GM23338 (cell line): ENCODE results near the gene ARHGEF1. TPM values are rescaled to one million over a fixed set of nuclear protein-coding genes. Genes with fewer than 3 reads are reported as not detected.

Source experiments
- ATAC-seq: fragments of 200-7000 bp; cut with Tn5 transposase; 3 replicates; pipeline ENCODE4 v1.9.1; 2020
- DNase-seq: peaks from one replicate; pipeline ENCODE4 v3.0.0-alpha.2; 2015; ENCODE audit warnings: low spot score
- H2AFZ ChIP-seq: fragments of 200-600 bp; sonication (generic); 2 replicates; pipeline ENCODE4 v1.8.0; 2016; ENCODE audit warnings: antibody characterized with exemption, mild to moderate bottlenecking, moderate library complexity
- H3F3A ChIP-seq: fragments of 200-600 bp; sonication (generic); replicated peaks from 2 replicates; pipeline ENCODE4 v1.8.0; 2017; ENCODE audit warnings: antibody characterized with exemption, mixed run types, low read depth
- H3K27ac ChIP-seq: fragments of 200-600 bp; sonication (generic); 2 replicates; pipeline ENCODE4 v1.6.1; 2016; ENCODE audit warnings: low read depth
- H3K27me3 ChIP-seq: fragments of 200-600 bp; sonication (generic); 2 replicates; pipeline ENCODE4 v1.8.0; 2016; ENCODE audit warnings: mild to moderate bottlenecking, mixed run types, moderate library complexity; ENCODE audit not compliant: insufficient read depth
- H3K36me3 ChIP-seq: fragments of 200-600 bp; sonication (generic); 2 replicates; pipeline ENCODE4 v1.8.0; 2016; ENCODE audit warnings: mild to moderate bottlenecking; ENCODE audit not compliant: insufficient read depth
- H3K4me1 ChIP-seq: fragments of 200-600 bp; sonication (generic); 2 replicates; pipeline ENCODE4 v1.8.0; 2016; ENCODE audit warnings: mild to moderate bottlenecking, moderate library complexity; ENCODE audit not compliant: insufficient read depth
- H3K4me2 ChIP-seq: fragments of 200-600 bp; sonication (generic); 2 replicates; pipeline ENCODE4 v1.7.1; 2017; ENCODE audit warnings: mixed run types
- H3K4me3 ChIP-seq: fragments of 200-600 bp; sonication (generic); 2 replicates; pipeline ENCODE4 v1.6.1; 2016; ENCODE audit warnings: mixed run types
- H3K79me2 ChIP-seq: fragments of 200-600 bp; sonication (generic); replicated peaks from 2 replicates; pipeline ENCODE4 v1.8.0; 2017; ENCODE audit warnings: mild to moderate bottlenecking; ENCODE audit not compliant: insufficient read depth
- H3K9me2 ChIP-seq: fragments of 200-600 bp; sonication (generic); 2 replicates; pipeline ENCODE4 v1.8.0; 2017; ENCODE audit not compliant: insufficient read depth
- H4K20me1 ChIP-seq: fragments of 200-600 bp; sonication (generic); replicated peaks from 2 replicates; pipeline ENCODE4 v1.8.0; 2017; ENCODE audit warnings: mild to moderate bottlenecking; ENCODE audit not compliant: insufficient read depth
- H3K27ac Mint-ChIP-seq: 2 replicates; pipeline ENCODE4 v1.8.0; 2020; ENCODE audit warnings: inconsistent platforms, mild to moderate bottlenecking, moderate library complexity, mixed read lengths
- H3K27me3 Mint-ChIP-seq: 3 replicates; pipeline ENCODE4 v1.8.0; 2022; ENCODE audit warnings: low read depth, mild to moderate bottlenecking, moderate library complexity, mixed read lengths, inconsistent platforms; ENCODE audit not compliant: insufficient read depth, poor library complexity
- H3K36me3 Mint-ChIP-seq: 3 replicates; pipeline ENCODE4 v1.8.0; 2021; ENCODE audit warnings: low read depth, mild to moderate bottlenecking, inconsistent platforms, moderate library complexity, mixed read lengths
- H3K4me1 Mint-ChIP-seq: 3 replicates; pipeline ENCODE4 v1.8.0; 2020; ENCODE audit warnings: mild to moderate bottlenecking, inconsistent platforms, mixed read lengths
- H3K4me3 Mint-ChIP-seq: 3 replicates; pipeline ENCODE4 v1.8.0; 2021; ENCODE audit warnings: moderate library complexity, mild to moderate bottlenecking, inconsistent platforms, mixed read lengths
- H3K9me3 Mint-ChIP-seq: 3 replicates; pipeline ENCODE4 v1.8.0; 2020; ENCODE audit warnings: moderate library complexity, mild to moderate bottlenecking, inconsistent platforms, mixed read lengths
- CREB1 ChIP-seq: fragments of 250-450 bp; sonication (Bioruptor Pico); IDR thresholded peaks from 2 replicates; pipeline ENCODE4 v1.5.0; 2020; ENCODE audit warnings: low read depth, mild to moderate bottlenecking, moderate library complexity
- CTCF ChIP-seq, 2 experiments: fragments of 200-600 bp in 1 of 2; sonication (generic) in 1 of 2; conservative IDR thresholded peaks; 2 replicates each; pipeline versions ENCODE4 v1.5.1 to v1.6.1; 2016 to 2017; ENCODE audit warnings: antibody characterized with exemption in 2 of 2, low read depth in 2 of 2, mild to moderate bottlenecking in 2 of 2, moderate library complexity in 1 of 2
- EZH2 ChIP-seq: fragments of 200-600 bp; sonication (generic); IDR thresholded peaks from one replicate; pipeline ENCODE4 v1.8.0; 2017; ENCODE audit warnings: antibody characterized with exemption, mild to moderate bottlenecking, low read depth; ENCODE audit not compliant: unreplicated experiment
- EZH2phosphoT487 ChIP-seq: fragments of 200-600 bp; sonication (generic); IDR thresholded peaks from one replicate; pipeline ENCODE4 v1.8.1; 2018; ENCODE audit warnings: antibody characterized with exemption; ENCODE audit not compliant: unreplicated experiment
- JUNB ChIP-seq: IDR thresholded peaks from one replicate; pipeline ENCODE4 v1.6.1; 2016; ENCODE audit warnings: antibody characterized with exemption; ENCODE audit not compliant: unreplicated experiment
- NANOG ChIP-seq: IDR thresholded peaks from 2 replicates; pipeline ENCODE4 v1.6.1; 2016; ENCODE audit warnings: antibody characterized with exemption, borderline replicate concordance
- POLR2AphosphoS5 ChIP-seq: IDR thresholded peaks from 2 replicates; pipeline ENCODE4 v1.6.1; 2016; ENCODE audit warnings: antibody characterized with exemption, low read depth
- STAT1 ChIP-seq: IDR thresholded peaks from one replicate; pipeline ENCODE4 v1.6.1; 2016; ENCODE audit warnings: antibody characterized with exemption; ENCODE audit not compliant: unreplicated experiment
- ZNF114 ChIP-seq: fragments of 250-450 bp; sonication (Bioruptor Pico); IDR thresholded peaks from 2 replicates; pipeline ENCODE4 v1.5.0; 2020; ENCODE audit warnings: mild to moderate bottlenecking, moderate library complexity
- ZNF331 ChIP-seq: fragments of 250-450 bp; sonication (Bioruptor Pico); IDR thresholded peaks from 2 replicates; pipeline ENCODE4 v1.5.0; 2020; ENCODE audit warnings: low read depth, mild to moderate bottlenecking, moderate library complexity
- ZNF462 ChIP-seq: fragments of 250-450 bp; sonication (Bioruptor Pico); IDR thresholded peaks from 2 replicates; pipeline ENCODE4 v1.5.0; 2020; ENCODE audit warnings: mild to moderate bottlenecking, moderate library complexity
- polyA plus RNA-seq: library from polyadenylated mRNA; unstranded; fragments of >200 nt; fragmentation: Nextera tagmentation; extraction: Ambion mirVana; gene quantifications from 2 replicates; pipeline ENCODE4 v1.2.1, GENCODE V29; 2016
- total RNA-seq: library from RNA; depleted of rRNA; stranded (reverse); fragments of >200 nt; shearing (Covaris generic); gene quantifications from 2 replicates; pipeline ENCODE4 v1.2.3, GENCODE V29; 2014
- TF ChIP-seq, protein P1 (sequence below): IDR thresholded peaks from 2 replicates; pipeline ENCODE4 v1.6.1; 2016; ENCODE audit warnings: antibody characterized with exemption
- TF ChIP-seq, protein P2 (sequence below): IDR thresholded peaks from one replicate; pipeline ENCODE4 v1.6.1; 2018; ENCODE audit warnings: antibody characterized with exemption; ENCODE audit not compliant: unreplicated experiment

Gene ARHGEF1
- total and polyA plus RNA-seq, 2 experiments from 2014 or later, result 41.3 to 44.7 TPM

DNA sequence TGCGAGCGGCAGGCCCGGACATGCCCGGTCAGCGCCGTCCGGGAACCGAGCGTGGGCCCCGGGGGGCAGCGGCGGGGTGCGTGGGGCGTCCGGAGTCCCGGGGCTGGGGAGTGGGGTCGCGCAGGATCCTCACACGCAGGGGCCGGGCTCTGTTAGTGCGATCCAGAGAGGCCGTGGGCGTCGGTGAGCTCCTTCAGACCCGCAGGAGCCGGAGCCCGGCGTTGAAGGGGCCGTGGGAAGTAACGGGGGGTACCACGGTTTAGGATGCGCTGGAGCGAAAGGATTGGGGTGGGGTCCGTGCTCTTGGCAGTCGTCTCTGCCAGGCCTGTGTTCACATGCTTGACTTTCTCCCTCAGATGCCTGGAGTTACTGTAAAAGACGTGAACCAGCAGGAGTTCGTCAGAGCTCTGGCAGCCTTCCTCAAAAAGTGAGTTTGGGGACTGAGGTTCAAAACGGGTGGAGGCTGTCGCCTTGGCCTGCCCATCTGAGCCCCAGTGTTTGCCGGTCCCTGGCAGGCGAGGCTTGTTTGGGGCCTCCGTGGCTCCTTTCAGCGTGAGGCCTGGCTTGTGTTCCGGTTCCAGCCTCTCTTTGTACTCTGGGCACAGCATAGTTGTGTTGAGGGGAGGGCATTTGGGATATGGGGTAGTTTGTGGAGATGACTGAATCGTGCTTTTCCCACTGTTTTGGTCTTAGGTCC is 22.4 kb upstream of the ARHGEF1 start:
- peak overlapping the region; percentile 85 for H3K4me3 Mint-ChIP-seq
- Histone ChIP-seq H2AFZ (no peak overlapping the region), H3K27ac (peak overlapping the region; percentile 98), H3K9me2 (no peaks in the 10 kb centered on the region), H3K4me2 (peak overlapping the region; percentile 99), H3K4me3 (peak overlapping the region; percentile 69), H3K79me2 (peaks cover 53% of the 10 kb centered on the region), H3K36me3 (peaks cover 48% of the 10 kb centered on the region), H3K27me3 (no peaks in the 10 kb centered on the region), H3K4me1 (peaks cover 38% of the 10 kb centered on the region), H3F3A (peaks cover 49% of the 10 kb centered on the region), H4K20me1 (peaks cover 43% of the 10 kb centered on the region)
- peaks cover 42% of the 10 kb centered on the region for H3K4me1 Mint-ChIP-seq
- peaks cover 3% of the 10 kb centered on the region; the same call in 1 of the 3 replicates for H3K9me3 Mint-ChIP-seq
- H3K27ac Mint-ChIP-seq, result peak overlapping the region; percentile 99
- DNase-seq (no peak), ATAC-seq (no peak)
- TF ChIP-seq ZNF331 (CRISPR knock-in tag) (no peak), ZNF114 (CRISPR knock-in tag) (no peak), EZH2phosphoT487 (no peak), JUNB (no peak), NANOG (no peak), POLR2AphosphoS5 (no peak), ZNF462 (CRISPR knock-in tag) (no peak), CREB1 (no peak), STAT1 (no peak), CTCF (conservative IDR thresholded peaks at IDR 0.05; ENCODE audit: low read depth in 2 of 2) (no peak), EZH2 (no peak)
- TF ChIP-seq, protein P1, sequence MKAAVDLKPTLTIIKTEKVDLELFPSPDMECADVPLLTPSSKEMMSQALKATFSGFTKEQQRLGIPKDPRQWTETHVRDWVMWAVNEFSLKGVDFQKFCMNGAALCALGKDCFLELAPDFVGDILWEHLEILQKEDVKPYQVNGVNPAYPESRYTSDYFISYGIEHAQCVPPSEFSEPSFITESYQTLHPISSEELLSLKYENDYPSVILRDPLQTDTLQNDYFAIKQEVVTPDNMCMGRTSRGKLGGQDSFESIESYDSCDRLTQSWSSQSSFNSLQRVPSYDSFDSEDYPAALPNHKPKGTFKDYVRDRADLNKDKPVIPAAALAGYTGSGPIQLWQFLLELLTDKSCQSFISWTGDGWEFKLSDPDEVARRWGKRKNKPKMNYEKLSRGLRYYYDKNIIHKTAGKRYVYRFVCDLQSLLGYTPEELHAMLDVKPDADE, result no peak
- TF ChIP-seq, protein P2, sequence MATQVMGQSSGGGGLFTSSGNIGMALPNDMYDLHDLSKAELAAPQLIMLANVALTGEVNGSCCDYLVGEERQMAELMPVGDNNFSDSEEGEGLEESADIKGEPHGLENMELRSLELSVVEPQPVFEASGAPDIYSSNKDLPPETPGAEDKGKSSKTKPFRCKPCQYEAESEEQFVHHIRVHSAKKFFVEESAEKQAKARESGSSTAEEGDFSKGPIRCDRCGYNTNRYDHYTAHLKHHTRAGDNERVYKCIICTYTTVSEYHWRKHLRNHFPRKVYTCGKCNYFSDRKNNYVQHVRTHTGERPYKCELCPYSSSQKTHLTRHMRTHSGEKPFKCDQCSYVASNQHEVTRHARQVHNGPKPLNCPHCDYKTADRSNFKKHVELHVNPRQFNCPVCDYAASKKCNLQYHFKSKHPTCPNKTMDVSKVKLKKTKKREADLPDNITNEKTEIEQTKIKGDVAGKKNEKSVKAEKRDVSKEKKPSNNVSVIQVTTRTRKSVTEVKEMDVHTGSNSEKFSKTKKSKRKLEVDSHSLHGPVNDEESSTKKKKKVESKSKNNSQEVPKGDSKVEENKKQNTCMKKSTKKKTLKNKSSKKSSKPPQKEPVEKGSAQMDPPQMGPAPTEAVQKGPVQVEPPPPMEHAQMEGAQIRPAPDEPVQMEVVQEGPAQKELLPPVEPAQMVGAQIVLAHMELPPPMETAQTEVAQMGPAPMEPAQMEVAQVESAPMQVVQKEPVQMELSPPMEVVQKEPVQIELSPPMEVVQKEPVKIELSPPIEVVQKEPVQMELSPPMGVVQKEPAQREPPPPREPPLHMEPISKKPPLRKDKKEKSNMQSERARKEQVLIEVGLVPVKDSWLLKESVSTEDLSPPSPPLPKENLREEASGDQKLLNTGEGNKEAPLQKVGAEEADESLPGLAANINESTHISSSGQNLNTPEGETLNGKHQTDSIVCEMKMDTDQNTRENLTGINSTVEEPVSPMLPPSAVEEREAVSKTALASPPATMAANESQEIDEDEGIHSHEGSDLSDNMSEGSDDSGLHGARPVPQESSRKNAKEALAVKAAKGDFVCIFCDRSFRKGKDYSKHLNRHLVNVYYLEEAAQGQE, result no peak
- peaks cover 28% of the 10 kb centered on the region for H3K27me3 Mint-ChIP-seq
- H3K36me3 Mint-ChIP-seq, result peaks cover 52% of the 10 kb centered on the region
